ENCODE measurements around the gene WNT9A. TPM values are rescaled to one million over a fixed set of nuclear protein-coding genes. Genes with fewer than 3 reads are reported as not detected.

WNT9A gene
- total RNA-seq, 1 donor from 2014 or later: 13.8 TPM

DNA sequence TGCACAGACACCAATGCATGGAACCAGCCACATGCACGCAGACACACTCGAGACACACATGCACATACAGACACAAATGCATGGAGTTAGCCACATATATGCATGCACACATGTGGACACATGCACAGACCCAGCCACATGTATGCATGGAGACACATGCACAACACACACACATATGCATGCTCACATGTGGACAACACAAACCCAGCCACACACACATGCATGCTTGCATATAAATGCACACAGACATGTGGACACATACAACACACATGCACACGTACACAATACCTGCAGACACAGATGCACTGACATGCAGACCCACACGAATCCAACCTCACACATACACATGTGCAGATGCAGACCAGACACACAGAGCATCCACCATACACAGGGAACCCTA is 31.1 kb downstream of the WNT9A start:
- Mint-ChIP-seq H3K4me3 (ENCODE audit: unreplicated experiment) (peak overlapping the region; percentile 46), H3K4me1 (ENCODE audit: low read depth, unreplicated experiment) (peaks cover 31% of the 10 kb centered on the region), H3K36me3 (ENCODE audit: unreplicated experiment) (peaks cover 4% of the 10 kb centered on the region), H3K27me3 (ENCODE audit: unreplicated experiment) (peaks cover 18% of the 10 kb centered on the region), H3K9me3 (ENCODE audit: unreplicated experiment) (peaks cover 23% of the 10 kb centered on the region), H3K27ac (ENCODE audit: unreplicated experiment) (peak overlapping the region; percentile 82)
- TF ChIP-seq, protein P1, sequence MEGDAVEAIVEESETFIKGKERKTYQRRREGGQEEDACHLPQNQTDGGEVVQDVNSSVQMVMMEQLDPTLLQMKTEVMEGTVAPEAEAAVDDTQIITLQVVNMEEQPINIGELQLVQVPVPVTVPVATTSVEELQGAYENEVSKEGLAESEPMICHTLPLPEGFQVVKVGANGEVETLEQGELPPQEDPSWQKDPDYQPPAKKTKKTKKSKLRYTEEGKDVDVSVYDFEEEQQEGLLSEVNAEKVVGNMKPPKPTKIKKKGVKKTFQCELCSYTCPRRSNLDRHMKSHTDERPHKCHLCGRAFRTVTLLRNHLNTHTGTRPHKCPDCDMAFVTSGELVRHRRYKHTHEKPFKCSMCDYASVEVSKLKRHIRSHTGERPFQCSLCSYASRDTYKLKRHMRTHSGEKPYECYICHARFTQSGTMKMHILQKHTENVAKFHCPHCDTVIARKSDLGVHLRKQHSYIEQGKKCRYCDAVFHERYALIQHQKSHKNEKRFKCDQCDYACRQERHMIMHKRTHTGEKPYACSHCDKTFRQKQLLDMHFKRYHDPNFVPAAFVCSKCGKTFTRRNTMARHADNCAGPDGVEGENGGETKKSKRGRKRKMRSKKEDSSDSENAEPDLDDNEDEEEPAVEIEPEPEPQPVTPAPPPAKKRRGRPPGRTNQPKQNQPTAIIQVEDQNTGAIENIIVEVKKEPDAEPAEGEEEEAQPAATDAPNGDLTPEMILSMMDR (IDR thresholded peaks at IDR 0.05; ENCODE audit: partially characterized antibody, unreplicated experiment): no peak
- peak; percentile 7 for DNase-seq

DNA sequence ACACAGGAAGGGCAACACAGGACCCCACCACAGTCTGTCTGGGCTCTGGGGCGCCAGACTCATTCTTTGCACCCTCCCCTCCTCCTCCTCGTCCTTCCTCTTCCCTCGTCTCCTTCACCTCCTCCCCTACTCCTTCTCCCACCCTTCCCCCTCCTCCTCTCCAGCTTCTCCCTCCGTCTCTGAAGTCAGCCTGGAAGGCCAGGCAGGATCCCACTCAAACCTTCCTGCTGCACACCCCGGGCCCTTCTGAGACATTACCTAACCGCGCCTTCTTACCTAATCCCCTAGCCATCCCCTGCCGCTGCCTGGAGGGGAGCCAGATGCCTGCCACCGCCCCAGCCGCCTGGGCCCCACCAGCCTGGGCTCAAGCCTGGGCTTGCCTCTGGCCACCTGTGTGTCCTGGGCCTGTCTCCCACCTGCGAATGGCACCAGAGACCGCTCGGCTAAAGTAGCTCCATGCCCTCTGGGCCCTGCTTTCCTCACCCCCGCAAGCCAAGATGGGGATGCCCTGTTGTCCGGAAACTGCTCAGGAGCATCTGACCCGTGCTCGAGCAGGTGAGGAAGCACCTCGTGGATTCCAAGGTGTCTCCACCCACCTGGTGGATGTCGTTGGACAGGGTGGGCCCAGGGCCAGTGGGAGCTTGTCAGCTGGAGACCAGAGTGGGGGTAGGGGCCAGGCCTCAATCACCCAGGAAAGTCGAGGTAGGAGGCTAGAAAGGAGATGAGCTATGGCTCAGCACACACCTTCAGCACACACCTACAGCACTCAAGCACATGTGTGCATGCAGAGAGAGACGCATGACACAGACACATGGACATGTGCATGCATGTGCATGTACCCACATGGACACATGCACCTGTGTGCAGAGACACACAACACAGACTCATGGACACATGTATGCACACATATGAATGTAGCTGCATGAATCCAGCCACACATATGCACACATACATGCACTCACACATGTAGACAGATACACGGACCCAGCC is 31.9 kb downstream of the WNT9A start:
- peaks cover 31% of the 10 kb centered on the region for H3K4me1 Mint-ChIP-seq (ENCODE audit: low read depth, unreplicated experiment)
- H3K36me3 Mint-ChIP-seq (ENCODE audit: unreplicated experiment): peaks cover 4% of the 10 kb centered on the region
- H3K4me3 Mint-ChIP-seq (ENCODE audit: unreplicated experiment): peak overlapping the region; percentile 46

DNA sequence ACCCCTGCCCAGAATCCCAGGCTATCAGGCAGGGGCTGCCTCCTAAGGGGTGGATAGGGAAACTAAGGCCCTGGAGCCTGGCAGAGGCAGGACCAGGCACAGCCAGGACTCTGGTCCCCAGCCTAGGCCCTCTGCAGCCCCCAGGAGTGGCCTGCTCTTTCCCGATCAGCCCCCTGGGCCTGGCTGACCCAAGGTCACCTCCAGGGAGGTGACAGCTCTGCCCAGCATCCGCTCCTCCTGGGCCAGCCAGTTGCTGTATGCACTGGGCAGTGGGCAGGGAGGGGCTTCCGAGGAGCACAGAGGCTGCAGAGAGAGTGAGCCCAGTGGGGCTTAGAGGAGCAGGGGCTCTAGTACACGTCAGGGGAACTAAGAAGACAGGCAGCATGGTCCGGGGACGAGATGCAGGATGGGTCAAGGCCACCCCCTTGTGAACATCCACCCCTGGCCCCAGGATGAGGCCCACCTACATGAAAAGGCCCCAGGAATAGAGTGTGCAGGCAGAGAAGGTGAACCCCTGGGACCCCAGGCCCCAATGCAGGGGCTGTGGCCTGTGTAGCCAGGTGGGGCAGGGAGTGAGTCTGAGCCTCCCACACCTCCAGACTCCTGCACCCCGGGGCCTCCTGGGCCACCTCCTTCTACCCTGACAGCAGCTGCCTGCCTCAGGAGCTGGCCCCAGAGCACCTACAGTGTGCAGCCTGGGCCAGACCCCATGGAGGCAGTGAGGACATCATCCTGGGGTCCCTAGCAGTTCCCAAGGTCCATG is 32.8 kb downstream of the WNT9A start:
- Mint-ChIP-seq H3K27me3 (ENCODE audit: unreplicated experiment) (peaks cover 19% of the 10 kb centered on the region), H3K27ac (ENCODE audit: unreplicated experiment) (no peak overlapping the region), H3K36me3 (ENCODE audit: unreplicated experiment) (peaks cover 4% of the 10 kb centered on the region), H3K4me3 (ENCODE audit: unreplicated experiment) (no peak overlapping the region), H3K9me3 (ENCODE audit: unreplicated experiment) (peaks cover 23% of the 10 kb centered on the region), H3K4me1 (ENCODE audit: low read depth, unreplicated experiment) (peaks cover 37% of the 10 kb centered on the region)
- TF ChIP-seq, protein P1 (IDR thresholded peaks at IDR 0.05; ENCODE audit: partially characterized antibody, unreplicated experiment): no peak
- peak; percentile 19 for DNase-seq

More for the DNA sequence above, 31.9 kb downstream of the WNT9A start:
- DNase-seq: peak; percentile 27
- TF ChIP-seq, protein P1 (IDR thresholded peaks at IDR 0.05; ENCODE audit: partially characterized antibody, unreplicated experiment): no peak
- Mint-ChIP-seq H3K9me3 (ENCODE audit: unreplicated experiment) (peaks cover 23% of the 10 kb centered on the region), H3K27me3 (ENCODE audit: unreplicated experiment) (peaks cover 19% of the 10 kb centered on the region), H3K27ac (ENCODE audit: unreplicated experiment) (peak overlapping the region; percentile 82)

DNA sequence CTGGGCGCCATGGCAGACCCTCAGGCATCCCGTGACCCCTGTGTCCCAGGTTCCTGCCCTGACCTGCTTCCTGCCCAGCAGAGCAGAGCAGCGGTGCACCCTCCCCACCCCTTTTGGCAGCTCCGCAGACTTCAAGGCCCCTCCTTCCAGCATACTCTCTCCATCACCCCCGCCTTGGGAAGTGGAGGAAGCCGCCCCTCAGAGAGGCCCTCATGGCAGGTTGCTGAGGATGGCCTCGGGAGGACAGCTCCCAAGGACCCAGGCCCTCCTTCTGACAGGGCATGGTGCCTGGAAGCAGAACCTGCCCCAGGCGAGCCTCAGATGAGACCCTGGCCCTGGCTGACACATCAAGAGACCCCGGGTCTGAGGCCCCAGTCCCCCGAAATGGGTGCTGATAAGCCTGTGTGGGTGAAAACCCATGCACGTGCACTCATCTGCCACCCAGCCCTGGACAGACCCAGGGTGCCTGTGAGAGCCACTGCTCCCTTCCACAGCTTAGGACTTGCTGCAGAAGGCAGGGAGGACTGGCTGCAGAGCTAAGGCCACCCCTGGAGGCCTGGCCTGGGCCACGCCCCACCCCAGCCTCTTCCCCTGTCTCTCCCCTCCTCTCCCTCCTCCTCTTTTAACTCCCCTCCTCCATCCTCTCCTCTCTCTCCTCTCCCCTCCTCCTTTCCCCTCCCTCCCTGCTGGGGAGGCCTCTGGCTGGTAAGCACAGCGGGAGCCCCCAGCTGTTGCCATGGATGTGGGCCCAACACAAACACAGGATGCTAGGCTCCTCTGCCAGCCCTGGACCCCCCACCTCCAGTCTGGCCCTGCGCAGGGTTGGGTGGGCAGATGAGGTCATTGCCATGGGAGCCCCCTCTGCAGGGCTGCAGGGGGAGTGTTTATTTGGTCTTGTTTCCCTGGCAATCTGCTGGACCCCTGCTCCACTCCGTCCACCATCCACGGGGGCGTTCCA is 33.7 kb downstream of the WNT9A start:
- peaks cover 29% of the 10 kb centered on the region for H3K4me1 Mint-ChIP-seq (ENCODE audit: low read depth, unreplicated experiment)
- no peak overlapping the region for H3K27ac Mint-ChIP-seq (ENCODE audit: unreplicated experiment)
- DNase-seq: peak; percentile 45
- H3K9me3 Mint-ChIP-seq (ENCODE audit: unreplicated experiment): peaks cover 14% of the 10 kb centered on the region
- H3K36me3 Mint-ChIP-seq (ENCODE audit: unreplicated experiment): no peaks in the 10 kb centered on the region
- TF ChIP-seq, protein P1 (IDR thresholded peaks at IDR 0.05; ENCODE audit: partially characterized antibody, unreplicated experiment): no peak
- H3K27me3 Mint-ChIP-seq (ENCODE audit: unreplicated experiment): peaks cover 10% of the 10 kb centered on the region
- H3K4me3 Mint-ChIP-seq (ENCODE audit: unreplicated experiment): no peak overlapping the region

Data from glutamatergic neuron (in vitro differentiated cells).